Skeletal muscle cell (primary cell): ENCODE results near the gene EPC2.
"Not testable (repeated sequence)": the region's sequence is repeated elsewhere in the genome, so short reads cannot be mapped to it uniquely, and the experiment has no call there.

Experiments
- DNase-seq: peaks from one replicate; pipeline ENCODE4 v3.0.0-alpha.2; 2010; ENCODE audit warnings: low read depth
- H3K4me3 ChIP-seq: 2 replicates; pipeline ENCODE4 v1.5.1; 2011; ENCODE audit warnings: low read depth, mild to moderate bottlenecking, control low read depth, low read length, moderate library complexity

The EPC2 gene

DNA sequence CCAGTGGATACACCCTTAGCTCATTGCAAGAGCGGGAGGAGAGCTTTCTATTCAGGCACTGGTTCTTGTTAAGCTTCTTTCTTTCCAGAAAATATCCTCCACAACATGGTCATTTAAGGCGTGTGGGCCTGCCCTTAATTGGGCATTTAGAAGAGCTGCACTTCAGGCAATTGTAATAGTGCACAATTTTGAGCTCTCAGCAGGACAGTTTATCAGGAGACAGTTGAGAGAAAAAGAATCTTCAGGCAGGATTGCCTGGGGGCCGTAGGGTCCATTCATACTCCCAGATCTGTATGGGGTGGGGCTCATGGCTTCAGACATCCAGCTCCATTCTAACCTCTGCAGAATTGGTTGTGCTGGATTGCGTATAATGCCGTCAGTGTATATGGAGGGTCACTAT, 6.0 kb upstream of the EPC2 start:
- H3K4me3 ChIP-seq = no peak overlapping the region
- DNase-seq = no peak

DNA sequence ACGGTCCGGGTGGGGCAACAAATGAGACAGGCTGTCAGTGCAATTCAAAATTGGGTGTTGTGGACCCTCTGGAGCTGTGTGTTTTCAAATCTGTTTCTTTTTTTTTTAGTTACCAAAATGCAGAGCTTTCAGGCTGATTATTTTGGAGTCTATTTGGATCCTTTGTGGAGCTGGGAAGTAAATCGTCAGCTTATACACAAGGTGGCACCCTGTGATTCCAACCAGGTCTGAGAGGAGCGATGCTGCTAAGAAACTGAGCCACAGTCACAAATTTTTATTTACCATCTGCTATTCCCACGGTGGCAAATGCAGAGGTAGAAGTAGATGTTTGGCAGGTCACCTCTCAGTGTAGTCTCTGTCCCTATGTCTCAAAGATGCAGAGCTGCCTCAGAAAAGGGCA, 3.8 kb upstream of the EPC2 start:
- H3K4me3 ChIP-seq = no peak overlapping the region
- no peak for DNase-seq

DNA sequence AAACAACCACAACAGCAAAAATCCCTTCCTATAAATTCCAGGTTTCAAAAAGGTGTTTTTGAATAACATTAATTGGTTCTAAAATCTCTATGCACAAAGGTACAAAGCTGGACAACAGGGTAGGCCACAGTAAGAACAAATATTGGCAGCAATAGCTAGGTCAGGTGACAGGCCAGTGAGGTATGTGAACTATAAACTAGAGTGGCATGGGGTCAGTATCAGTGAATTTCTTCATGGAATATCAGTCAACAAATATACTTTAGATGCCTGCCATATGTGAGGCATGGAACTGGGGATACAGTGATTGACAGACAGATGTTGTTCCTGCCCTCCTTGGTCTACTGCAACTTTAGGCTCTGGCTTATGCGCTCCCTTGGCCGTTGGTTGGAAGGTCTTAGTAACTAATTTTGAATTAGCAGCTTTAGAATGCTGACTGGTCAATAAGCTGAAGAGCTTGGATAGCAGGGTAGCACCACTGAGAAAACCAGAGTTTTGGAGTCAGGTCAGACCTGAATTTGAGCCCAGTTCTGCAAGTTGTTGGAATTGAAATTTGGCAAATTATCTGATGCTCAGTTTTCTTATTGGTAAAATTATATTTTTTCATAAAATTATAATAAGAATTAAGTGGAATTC, 2.3 kb upstream of the EPC2 start:
- no peak overlapping the region for H3K4me3 ChIP-seq
- DNase-seq = no peak

DNA sequence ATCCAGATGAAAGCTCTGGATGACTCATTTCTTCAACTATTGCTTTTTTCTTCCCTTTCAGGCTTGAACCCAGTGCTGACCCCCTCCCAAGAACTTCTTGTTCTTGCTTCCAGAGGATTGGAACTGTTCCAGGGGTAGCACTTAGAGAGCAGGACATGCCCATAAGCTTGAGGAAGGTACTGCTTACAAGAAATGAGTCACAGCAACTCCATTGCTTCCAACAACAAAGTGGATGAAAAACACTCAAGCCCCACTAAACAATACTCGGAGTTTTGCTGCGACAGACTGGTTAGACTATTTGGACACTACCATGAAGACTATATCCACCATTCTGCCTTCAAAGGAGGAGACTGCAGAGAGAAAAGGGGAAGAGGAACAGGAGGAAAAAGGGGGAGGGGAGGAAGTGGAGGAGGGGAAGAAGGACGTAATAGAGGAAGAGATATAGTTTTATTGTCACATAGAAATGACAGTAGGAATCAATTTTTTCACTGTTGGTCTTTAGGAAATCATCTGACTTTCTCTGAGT, 1.6 kb upstream of the EPC2 start:
- DNase-seq = peak; percentile 96
- no peak overlapping the region for H3K4me3 ChIP-seq

DNA sequence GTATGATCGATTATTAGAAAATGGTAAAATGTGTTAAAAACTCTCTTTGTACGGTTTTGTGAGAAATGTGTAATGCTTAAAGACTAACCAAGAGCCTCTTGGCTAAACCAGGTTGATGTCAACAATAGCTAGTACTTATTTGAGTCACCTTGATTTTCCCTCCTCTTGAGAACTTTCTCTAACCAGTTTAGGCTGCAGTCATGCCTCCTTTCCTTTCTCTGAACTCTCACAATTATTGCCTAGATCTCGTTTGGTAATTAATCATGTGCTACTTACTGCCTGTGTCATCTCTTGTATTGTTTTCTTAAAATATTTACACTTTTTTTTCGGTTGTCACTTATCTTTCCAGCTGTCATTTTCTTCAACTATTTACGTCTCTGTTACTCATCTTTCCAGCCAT, 1.1 kb upstream of the EPC2 start:
- peak overlapping the region; percentile 83 for H3K4me3 ChIP-seq

DNA sequence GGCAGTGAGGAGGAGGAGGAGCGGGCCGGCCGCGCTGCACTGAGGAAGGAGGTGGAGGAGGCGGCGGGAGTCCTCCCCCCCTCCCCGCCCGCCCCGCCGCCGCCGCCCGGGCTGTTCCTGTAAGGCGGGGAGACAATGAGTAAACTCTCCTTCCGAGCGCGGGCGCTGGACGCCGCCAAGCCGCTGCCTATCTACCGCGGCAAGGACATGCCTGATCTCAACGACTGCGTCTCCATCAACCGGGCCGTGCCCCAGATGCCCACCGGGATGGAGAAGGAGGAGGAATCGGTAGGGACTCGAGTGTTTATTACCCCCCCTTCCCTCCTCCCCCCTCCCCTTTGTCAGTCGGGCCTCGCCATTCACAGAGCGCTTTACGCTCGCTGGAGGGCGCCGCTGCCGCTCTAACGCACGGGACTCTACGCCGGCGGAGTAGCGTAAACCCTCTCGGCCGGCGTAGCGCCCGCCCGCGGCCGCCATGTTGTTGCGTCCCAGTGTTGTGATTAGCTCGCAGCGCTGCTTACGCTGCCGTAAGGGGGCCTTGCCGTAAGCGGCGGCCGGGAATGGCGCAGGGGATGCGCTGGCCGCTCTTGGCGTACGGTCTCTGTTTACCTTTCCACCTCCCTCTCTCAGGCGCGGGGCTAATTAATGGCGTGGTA, 460 bp downstream of the EPC2 start:
- H3K4me3 ChIP-seq = peak overlapping the region; percentile 83
- peak; percentile 67 for DNase-seq

More for the DNA sequence above, 1.1 kb upstream of the EPC2 start:
- no peak for DNase-seq

DNA sequence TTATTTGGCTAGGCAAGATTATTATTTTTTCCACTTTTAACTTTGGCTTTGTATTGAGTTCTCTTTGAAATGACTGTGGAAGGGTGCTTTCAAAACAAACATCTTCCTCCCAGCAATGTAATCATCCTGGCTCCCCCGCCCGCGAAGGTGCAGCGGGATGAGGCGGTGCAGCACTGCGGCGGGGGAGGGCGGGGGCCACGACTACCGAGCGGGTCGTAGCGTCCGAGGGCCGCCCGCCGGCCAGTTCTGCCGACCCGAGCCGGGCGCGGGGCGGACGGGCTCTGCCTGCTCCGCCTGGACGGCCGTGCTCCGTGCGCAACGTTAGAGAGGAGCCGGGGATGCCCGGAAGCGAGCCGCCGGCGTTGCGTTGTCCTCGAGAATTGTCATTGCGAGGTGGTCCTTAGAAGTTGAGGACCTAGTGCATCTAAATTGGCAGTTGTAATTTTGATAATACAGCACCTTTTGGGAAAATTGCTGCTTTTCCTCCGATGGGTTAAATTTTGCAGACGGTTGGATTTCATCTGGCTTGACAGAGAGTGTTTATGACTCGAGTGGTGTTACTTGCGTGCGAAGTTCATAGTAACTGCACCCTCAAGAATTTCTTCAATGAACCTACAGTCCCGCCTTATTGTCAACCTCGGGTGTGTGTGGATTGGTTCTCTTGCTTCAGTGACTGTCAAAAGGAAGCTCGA, 1.1 kb downstream of the EPC2 start:
- H3K4me3 ChIP-seq = peak overlapping the region; percentile 83
- DNase-seq = peak; percentile 64

DNA sequence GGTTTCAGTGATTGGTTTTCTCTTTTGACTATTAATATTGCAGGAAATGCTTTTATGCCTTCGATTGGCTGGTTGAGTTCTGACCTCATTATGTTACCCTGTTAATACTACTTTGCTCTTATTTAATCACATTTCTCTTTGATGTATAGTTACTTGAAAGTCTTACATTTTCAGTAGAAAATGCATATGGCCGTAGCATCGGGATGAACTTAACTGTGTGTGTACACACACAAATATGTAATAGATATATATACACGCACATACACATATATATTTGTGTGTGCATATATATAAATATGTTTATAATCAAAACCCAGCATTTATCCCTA, 1.6 kb downstream of the EPC2 start:
- no peak for DNase-seq
- H3K4me3 ChIP-seq = peak overlapping the region; percentile 83

DNA sequence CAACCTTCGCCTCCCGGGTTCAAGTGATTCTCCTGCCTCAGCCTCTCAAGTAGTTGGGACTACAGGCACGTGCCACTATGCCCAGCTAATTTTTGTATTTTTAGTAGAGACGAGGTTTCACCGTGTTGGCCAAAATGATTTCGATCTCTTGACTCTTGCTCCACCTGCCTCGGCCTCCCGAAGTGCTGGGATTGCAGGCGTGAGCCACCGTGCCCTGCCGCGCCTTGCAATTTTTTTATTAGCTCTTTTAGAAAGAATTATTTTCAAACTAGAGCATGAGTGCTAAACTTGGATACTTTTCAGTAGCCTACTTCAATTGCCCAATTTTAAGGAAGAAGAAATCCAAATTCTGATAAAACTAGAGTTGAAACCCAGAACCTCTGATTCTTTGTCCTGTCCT, 3.2 kb downstream of the EPC2 start:
- not testable (repeated sequence) for DNase-seq, H3K4me3 ChIP-seq

DNA sequence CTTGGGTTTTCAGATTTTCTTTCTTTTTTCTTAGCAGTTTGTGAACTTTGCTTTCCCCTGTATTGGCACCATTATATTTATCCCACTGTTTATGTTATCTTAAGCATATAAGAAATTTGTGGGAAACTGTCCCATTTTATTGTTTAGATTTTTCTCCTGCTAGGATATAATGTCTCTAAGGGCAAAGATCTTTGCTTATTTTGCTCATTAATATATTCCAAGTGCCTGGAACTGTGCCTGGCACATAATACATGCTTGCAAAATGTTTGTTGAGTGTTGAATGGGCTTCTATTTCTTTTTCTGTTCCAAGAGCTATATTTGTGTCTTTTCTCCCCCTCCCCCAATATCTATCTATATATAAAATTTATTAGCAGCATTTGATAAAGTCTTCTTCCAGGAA, 5.4 kb downstream of the EPC2 start:
- no peak for DNase-seq
- H3K4me3 ChIP-seq = no peak overlapping the region

DNA sequence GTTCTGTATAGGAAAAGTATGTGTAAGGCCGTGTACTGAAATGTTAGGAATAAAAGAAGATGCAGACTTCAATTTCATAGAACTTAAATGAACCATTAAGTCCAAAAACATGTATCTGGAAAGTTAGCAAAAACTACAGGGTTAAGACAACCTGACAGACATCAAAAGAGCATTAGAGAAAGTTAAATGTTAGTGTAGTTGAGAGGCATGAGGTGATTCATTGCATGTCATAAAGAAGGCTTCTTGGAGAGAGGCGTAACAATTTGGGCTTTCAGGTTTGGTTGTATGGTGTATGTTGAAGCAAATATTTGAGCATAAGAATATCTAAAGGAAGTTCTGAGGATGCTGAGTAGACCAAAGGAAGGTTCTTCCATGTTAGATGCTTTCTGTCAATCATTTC, 6.3 kb downstream of the EPC2 start:
- no peak for DNase-seq
- no peak overlapping the region for H3K4me3 ChIP-seq

DNA sequence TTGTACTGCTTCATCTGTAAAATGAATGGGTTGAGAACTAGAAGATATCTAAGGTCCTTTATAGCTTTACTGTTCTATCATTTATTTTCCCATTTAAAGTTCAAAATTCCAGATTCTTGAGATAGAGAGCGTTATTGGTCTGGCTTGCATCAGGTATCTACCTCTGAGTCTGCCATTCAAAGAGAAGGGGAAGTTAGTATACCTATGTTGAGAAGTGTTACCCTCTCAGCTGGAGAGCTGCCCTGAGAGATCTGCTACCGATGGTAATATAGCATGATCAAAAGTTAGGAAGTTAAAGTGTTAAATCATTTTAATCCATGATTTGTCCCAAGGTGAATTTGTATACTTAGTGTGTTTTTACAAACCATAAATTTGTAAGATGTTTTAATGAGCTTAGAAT, 7.4 kb downstream of the EPC2 start:
- no peak for DNase-seq
- H3K4me3 ChIP-seq = no peak overlapping the region

DNA sequence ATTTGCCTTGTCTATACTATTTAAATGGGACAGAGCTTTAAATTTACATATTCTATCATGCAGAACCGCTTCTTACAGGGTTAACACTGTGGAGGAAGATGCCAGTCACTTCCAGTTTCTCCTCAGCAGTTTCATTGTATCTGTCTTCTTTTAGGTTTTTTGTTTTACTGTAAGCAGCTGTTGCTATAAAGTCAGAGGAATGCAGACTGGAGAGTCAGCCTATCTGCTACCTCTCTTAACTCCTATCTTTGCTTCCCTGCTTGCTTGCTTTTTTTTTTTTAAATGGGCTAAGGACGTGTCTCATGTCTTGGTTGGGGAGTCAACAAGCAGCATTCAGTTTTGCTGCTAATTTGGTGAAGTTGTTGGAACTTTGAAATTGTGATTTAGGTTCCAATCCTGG, 8.9 kb downstream of the EPC2 start:
- H3K4me3 ChIP-seq = no peak overlapping the region
- DNase-seq = no peak

DNA sequence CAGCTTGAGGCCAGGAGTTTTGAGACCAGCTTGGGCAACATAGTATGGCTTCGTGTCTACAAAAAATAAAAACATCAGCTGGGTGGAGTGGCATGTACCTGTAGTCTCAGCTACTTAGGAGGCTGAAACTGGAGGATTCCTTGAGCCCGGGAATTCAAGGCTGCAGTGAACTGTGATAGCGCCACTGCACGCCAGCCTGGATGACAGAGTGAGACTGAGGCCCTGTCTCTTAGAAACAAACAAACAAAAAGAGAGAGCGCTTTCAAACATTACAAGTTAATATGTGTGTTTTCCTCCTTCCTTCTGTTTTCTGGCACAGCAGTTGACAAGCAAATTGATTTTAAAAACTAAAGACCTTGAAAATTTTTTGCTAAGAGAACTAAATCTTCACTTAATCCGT, 9.9 kb downstream of the EPC2 start:
- DNase-seq = no peak
- no peak overlapping the region for H3K4me3 ChIP-seq

DNA sequence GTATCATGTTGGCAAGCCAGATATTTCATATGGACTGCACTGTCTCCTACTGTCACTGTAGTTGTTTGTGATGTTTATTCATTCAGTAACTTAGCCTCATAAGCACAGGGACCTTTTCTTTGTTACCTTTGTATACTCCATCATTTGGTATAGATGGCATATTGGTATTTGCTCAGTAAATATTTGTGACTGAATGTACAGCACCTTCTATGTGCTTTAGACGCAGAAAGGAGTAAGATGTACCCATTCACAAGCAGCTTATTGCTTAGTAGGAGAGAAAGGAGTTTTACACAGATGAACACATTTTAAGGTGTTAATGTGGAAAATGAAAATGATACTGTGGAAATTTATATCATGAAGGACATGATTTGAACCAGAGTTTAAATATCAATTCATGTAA, 12.0 kb downstream of the EPC2 start:
- no peak for DNase-seq
- H3K4me3 ChIP-seq = no peak overlapping the region

DNA sequence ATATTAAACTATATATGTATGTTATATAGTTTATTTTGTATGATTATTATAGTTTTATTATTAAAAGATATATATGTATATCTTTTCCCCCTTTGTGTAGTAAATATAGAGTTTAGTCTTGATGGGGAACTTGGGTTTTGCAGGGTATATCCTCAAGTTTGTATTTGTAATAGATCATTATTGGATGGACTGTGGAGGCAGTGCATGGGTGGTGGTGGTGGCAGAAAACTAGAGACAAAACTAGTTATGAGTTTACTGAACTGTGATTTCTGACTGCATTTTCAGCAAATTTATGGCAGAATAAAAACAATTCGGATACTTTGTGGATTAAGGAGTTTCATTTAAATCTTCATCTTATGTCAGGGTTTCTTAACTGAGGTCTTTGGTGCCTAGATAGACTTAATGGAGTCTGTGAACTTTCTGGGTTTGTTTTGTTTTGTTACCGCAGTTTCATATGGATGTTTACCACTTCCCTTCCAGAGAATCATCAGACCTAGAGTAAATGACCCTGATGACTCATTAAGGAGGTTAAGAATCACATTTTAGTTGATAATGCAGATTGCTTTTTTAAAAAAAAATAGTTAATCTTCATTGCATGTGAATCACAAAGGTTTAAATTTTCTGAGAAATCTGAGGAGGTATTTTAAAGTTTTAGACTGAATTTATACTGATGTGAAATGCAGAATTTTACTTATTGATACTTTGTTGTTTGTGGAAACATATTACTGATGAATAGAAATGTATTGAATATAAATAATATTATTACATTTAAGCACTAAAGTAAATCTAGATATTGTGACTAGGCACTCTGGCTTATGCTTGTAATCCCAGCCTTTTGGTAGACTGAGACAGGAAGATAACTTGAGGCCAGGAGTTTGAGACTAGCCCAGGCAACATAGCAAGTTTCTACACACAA, 14.5 kb downstream of the EPC2 start:
- no peak for DNase-seq

DNA sequence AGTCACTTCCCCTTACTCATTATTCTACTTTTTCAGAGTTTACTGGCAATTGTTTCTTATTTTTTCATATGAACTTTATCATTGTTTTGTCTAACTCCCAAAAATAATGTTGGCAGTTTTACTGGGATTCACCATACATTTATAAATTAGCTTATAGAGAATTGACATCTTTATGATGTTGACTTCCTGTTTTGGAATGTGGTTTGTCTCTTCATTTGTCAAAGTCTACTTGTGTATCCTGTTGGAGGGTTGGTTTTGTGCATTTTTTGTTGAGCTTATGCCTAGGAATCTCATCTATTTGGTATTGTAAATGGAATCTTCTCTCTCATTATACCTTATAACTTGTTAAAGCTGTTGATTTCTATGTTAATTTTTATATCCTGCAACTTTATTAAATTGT, 16.4 kb downstream of the EPC2 start:
- DNase-seq = no peak
- H3K4me3 ChIP-seq = no peak overlapping the region

More for the DNA sequence above, 14.5 kb downstream of the EPC2 start:
- no peak overlapping the region for H3K4me3 ChIP-seq

DNA sequence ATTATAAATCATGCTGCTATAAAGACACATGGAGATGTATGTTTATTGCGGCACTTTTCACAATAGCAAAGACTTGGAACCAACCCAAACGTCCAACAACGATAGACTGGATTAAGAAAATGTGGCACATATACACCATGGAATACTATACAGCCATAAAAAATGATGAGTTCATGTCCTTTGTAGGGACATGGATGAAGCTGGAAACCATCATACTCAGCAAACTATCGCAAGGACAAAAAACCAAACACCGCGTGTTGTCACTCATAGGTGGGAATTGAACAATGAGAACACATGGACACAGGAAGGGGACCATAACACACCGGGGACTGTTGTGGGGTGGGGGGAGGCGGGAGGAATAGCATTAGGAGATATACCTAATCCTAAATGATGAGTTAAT, 17.8 kb downstream of the EPC2 start:
- not testable (repeated sequence) for DNase-seq, H3K4me3 ChIP-seq

DNA sequence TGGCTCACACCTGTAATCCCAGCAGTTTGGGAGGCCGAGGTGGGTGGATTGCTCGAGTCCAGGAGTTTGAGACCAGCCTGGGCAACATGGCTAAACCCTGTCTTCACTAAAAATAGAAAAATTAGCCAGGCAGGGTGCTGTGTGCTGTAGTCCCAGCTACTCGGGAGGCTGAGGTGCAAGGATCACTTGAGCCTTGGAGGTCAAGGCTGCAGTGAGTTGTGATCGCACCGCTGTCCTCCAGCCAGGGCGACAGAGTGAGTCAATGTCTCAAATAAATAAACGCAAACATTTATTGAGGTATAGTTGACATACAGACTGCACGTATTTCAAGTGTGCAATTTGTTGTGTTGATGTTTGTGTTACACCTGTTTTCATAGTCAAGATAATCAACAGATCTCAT, 19.7 kb downstream of the EPC2 start:
- DNase-seq = no peak

DNA sequence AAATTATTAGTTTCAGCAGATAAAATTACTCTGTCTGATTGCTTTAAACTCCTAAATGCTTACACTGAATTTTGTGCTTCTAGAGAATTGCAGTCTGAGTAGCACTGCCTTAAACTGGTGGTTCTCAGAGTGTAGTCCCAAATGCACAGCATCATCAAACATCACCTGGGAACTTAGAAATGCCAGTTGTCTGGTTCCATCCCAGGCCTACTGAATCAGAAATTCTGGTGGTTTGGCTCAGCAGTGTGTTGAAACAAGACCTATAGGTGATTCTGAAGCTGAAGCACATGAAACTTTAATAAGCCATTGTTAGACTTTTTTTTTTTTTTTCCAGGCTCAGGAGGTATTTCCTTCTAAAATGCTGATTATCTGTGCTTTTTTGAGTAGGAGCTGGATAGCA, 22.0 kb downstream of the EPC2 start:
- DNase-seq = no peak
- no peak overlapping the region for H3K4me3 ChIP-seq

More for the DNA sequence above, 19.7 kb downstream of the EPC2 start:
- H3K4me3 ChIP-seq = no peak overlapping the region
